ENCODE results near the gene SSC5D. TPM values are rescaled to one million over a fixed set of nuclear protein-coding genes. Genes with fewer than 3 reads are reported as not detected.

The SSC5D gene
- total and polyA plus RNA-seq, 9 of the 15 experiments (the other 6 are each of a cell fraction or from before 2014, with no cell fraction given): 0.04 to 0.71 (median 0.14) TPM; not detected in 2

GRCh38 chr19:55452749-55453346, 35.4 kb upstream of the SSC5D start (continued):
- TF ChIP-seq ARID4B (CRISPR knock-in tag; IDR thresholded peaks at IDR 0.05) (no peak), BMI1 (IDR thresholded peaks at IDR 0.05; ENCODE audit: low read length) (no peak), MEIS2 (IDR thresholded peaks at IDR 0.05; ENCODE audit: partially characterized antibody) (no peak), CTCF (IDR thresholded peaks at IDR 0.05 in 2 of 3, conservative IDR thresholded peaks at IDR 0.05 in 1 of 3; ENCODE audit: insufficient read depth in 2 of 3, low read depth in 1 of 3, low read length in 3 of 3) (no peak), LEF1 (IDR thresholded peaks at IDR 0.05) (no peak), TAF9B (IDR thresholded peaks at IDR 0.05; ENCODE audit: partially characterized antibody) (no peak), RFX7 (CRISPR knock-in tag; IDR thresholded peaks at IDR 0.05) (no peak), PHF8 (IDR thresholded peaks at IDR 0.05; ENCODE audit: borderline replicate concordance, low read length) (no peak), MAX (CRISPR knock-in tag; IDR thresholded peaks at IDR 0.05) (no peak), ATF1 (CRISPR knock-in tag; IDR thresholded peaks at IDR 0.05) (no peak), ATF1 (tag; IDR thresholded peaks at IDR 0.05) (0 out of 2 replicates have a peak, but pooled peaks have one; percentile 28), ZNF395 (CRISPR knock-in tag; IDR thresholded peaks at IDR 0.05) (no peak), ZNF134 (CRISPR knock-in tag; conservative IDR thresholded peaks at IDR 0.05) (no peak), RBM34 (IDR thresholded peaks at IDR 0.05; ENCODE audit: borderline replicate concordance, insufficient read depth, low read length) (no peak), KDM4B (IDR thresholded peaks at IDR 0.05; ENCODE audit: borderline replicate concordance in 2 of 2, low read depth in 1 of 2) (no peak), PREB (CRISPR knock-in tag; IDR thresholded peaks at IDR 0.05) (no peak), ZNF436 (CRISPR knock-in tag; IDR thresholded peaks at IDR 0.05) (no peak), THRA (IDR thresholded peaks at IDR 0.05) (no peak)
